ENCODE measurements around the gene KDM8.

The KDM8 gene

DNA sequence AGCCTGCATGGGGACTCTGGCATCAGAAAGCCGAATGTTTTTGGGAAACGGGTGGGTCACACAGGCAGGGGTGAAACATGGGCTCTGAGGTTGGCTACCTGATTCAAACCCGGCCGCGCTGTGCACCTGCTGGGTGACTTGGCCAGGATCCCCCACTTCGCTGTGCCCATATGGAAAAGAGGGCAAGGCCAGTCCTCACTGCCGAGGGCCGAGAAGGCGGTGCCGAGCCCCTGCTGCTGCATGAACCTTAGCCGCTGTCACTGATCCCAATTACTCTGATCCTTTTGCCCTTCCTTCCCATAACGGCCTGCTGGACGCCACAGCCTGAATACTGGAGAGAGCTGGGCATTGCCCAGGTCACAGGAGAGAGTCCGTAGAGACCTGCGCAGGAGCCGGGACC lies 17.7 kb downstream of the KDM8 start:
- TF ChIP-seq, protein P1, sequence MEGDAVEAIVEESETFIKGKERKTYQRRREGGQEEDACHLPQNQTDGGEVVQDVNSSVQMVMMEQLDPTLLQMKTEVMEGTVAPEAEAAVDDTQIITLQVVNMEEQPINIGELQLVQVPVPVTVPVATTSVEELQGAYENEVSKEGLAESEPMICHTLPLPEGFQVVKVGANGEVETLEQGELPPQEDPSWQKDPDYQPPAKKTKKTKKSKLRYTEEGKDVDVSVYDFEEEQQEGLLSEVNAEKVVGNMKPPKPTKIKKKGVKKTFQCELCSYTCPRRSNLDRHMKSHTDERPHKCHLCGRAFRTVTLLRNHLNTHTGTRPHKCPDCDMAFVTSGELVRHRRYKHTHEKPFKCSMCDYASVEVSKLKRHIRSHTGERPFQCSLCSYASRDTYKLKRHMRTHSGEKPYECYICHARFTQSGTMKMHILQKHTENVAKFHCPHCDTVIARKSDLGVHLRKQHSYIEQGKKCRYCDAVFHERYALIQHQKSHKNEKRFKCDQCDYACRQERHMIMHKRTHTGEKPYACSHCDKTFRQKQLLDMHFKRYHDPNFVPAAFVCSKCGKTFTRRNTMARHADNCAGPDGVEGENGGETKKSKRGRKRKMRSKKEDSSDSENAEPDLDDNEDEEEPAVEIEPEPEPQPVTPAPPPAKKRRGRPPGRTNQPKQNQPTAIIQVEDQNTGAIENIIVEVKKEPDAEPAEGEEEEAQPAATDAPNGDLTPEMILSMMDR (IDR thresholded peaks at IDR 0.05; ENCODE audit: low read depth, low read length, missing control alignments) = no peak
- no peak overlapping the region for H3K4me3 ChIP-seq (ENCODE audit: low read depth, low read length)
- DNase-seq (ENCODE audit: low read depth) = no peak

DNA sequence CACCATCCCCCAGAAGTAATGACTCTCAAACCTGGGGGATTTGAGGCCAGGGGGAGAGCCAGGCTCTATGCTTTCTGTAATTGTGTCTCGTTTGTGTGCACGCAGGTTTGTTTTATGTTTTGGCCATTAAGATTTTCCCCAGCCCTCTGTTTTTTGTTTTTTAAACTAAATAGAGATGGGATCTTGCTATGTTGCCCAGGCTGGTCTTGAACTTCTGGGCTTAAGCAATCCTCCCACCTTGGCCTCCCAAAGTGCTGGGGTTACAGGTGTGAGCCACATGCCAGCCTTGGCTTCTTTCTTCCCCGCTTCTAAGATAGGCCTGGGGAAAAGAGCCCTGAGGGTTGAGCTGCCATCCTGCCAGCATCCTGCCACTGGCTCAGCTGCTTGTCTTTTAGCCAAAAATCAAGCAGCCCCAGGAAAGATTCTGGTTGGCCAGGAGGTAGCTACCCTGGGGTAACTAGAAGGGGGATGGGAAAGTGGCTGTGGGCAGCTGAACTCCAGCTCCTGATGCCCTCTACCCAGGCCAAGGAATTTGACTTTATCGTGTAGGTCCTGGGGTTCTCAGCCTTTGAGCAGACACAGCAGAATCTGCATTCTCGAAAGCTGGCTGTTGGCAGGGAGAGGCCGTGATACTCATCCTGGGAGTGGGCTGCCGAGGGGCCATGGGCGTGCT lies 18.4 kb downstream of the KDM8 start:
- TF ChIP-seq, protein P1 (IDR thresholded peaks at IDR 0.05; ENCODE audit: low read depth, low read length, missing control alignments) = no peak

DNA sequence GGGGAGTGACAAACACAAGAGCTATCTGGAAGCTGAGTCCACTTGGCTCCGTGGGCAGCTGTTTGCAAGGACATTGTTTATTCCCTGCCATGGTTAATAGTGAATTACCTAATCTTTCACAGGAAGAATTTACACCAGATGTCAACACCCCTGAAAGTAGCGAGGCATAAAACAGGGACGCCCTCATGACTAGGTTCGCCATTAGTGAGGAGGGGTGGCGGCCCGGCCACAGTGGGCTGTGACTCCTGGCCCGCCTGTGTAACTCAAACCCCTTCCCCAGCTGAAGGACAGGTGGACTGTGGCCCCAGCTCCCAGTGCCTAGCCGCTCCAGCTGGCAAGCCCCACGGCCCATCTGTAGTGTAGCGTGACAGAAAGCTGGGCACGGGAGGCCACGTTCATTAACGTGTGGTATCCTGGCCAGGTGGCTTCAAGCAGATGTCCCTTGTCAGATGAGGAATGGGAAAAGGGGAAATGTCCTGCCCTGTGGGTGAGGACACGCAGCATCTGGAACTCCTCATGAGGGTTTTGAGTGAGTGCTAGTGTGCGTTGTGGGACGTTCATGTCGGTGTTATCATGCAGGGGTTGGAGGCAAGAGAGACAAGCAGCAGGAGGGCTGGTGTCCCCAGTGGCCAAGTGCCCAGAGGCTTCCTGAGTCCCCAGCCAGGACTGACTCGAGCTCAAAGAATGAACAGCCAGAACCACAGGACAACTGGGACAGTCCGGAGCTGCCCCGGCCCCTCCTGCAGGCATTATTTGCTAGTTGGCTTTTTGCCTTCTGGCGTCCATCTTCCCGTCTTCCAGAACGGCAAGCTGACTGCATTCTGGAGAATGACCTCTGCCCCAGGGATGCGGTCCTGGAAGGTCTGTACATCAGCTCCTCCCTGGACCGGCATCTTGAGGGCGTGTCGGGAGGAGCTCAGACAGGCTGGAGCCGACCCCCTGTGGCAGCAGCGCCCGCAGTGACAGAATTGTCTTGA lies 19.2 kb downstream of the KDM8 start:
- DNase-seq (ENCODE audit: low read depth) = no peak
- no peak overlapping the region for H3K4me3 ChIP-seq (ENCODE audit: low read depth, low read length)
- TF ChIP-seq, protein P1 (IDR thresholded peaks at IDR 0.05; ENCODE audit: low read depth, low read length, missing control alignments) = no peak

More for the DNA sequence above, 18.4 kb downstream of the KDM8 start:
- DNase-seq (ENCODE audit: low read depth) = no peak
- H3K4me3 ChIP-seq (ENCODE audit: low read depth, low read length) = no peak overlapping the region

DNA sequence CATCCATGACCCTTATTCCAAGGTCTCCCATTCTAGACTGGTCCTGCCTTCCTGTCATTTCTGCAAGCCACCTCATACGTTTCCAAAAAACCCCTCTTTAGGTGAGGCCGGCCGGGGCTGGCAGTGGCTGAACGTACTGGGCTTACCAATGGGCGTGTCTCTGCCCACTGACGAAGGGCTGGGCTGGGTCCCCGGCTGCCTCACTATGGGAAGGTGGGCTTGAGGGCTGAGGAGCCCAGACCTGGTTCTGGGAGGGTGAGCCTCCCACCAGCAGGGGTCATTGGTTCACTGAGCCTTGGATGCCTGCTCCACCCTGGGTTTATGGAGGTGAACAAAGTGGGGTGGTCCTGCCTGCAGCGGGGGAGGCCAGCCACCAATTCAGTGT lies 19.9 kb downstream of the KDM8 start:
- TF ChIP-seq, protein P1 (IDR thresholded peaks at IDR 0.05; ENCODE audit: low read depth, low read length, missing control alignments) = peak; percentile 27
- H3K4me3 ChIP-seq (ENCODE audit: low read depth, low read length) = no peak overlapping the region
- no peak for DNase-seq (ENCODE audit: low read depth)

DNA sequence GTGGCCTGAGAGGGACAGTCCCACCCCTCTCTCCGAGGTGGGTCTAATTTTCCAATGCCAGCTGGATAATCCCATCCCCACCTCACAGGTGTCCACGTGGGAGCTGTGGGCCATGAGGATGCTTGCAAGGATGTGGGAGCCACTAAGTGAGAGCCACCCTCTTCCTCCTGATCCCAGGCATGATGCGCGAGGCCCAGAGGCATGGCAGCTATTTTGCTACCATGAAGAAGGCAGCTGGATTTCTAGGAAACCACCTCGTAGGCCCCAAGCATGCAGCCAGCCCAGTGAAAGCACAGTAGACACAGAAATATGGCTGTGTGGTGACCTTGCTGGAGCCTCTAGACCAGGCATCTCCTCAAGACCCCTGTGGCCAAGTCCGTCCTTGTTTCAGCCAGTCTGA lies 20.4 kb downstream of the KDM8 start:
- TF ChIP-seq, protein P1 (IDR thresholded peaks at IDR 0.05; ENCODE audit: low read depth, low read length, missing control alignments) = no peak
- no peak for DNase-seq (ENCODE audit: low read depth)
- H3K4me3 ChIP-seq (ENCODE audit: low read depth, low read length) = no peak overlapping the region

DNA sequence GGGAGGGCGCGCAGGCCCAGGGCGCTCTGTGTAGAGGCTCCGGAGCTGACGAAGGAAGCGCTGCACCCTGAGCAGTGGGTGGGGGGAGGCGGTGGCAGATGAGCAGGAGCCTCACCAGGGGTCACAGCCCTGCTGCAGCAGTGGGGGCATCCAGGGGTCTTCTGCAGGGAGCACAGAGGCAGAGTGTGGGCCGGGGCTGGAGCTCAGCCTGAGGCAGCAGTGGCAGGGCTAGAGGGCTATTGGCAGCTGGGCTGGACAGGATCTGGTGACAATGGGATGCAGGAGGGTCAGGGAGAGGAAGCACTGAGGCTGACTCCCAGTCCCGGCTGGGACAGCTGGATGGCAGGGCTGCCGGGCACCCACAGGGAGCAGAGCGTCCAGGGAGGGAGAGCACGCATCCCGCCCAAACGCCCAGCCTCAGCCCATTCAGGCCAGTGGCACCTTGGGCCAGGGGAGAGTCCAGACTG lies 21.0 kb downstream of the KDM8 start:
- TF ChIP-seq, protein P1 (IDR thresholded peaks at IDR 0.05; ENCODE audit: low read depth, low read length, missing control alignments) = no peak
- no peak for DNase-seq (ENCODE audit: low read depth)
- no peak overlapping the region for H3K4me3 ChIP-seq (ENCODE audit: low read depth, low read length)

Data from GM12864 (cell line).